K562 (cell line): Measurements from ENCODE around the gene RABGAP1L. TPM values are rescaled to one million over a fixed set of nuclear protein-coding genes. Genes with fewer than 3 reads are reported as not detected.

ENCODE experiments used
- C11orf30 ChIP-seq: fragments of 450-650 bp; IDR thresholded peaks from 2 replicates; pipeline ENCODE4 v1.6.1; 2016; ENCODE audit warnings: low read depth, mild to moderate bottlenecking
- CBX1 ChIP-seq: sonication (generic); IDR thresholded peaks from 2 replicates; pipeline ENCODE4 v1.6.1; 2016; ENCODE audit warnings: antibody characterized with exemption, low read depth, mild to moderate bottlenecking
- GABPA ChIP-seq: fragments of 200-800 bp; sonication (Bioruptor generic); conservative IDR thresholded peaks from 2 replicates; pipeline ENCODE4 v1.6.1; 2016; ENCODE audit warnings: low read depth, missing genetic modification characterization, missing compliant biosample characterization
- MCM2 ChIP-seq: fragments of 450-650 bp; IDR thresholded peaks from 2 replicates; pipeline ENCODE4 v1.6.1; 2017; ENCODE audit warnings: low read depth, mild to moderate bottlenecking
- PHF20 ChIP-seq: fragments of 450-650 bp; IDR thresholded peaks from 2 replicates; pipeline ENCODE4 v1.6.1; 2018; ENCODE audit not compliant: partially characterized antibody
- RFX5 ChIP-seq: IDR thresholded peaks from 2 replicates; pipeline ENCODE4 v1.6.1; 2011; ENCODE audit warnings: low read depth, mild to moderate bottlenecking, improper control_type of control experiment, low read length
- SOX6 ChIP-seq: fragments of 450-650 bp; IDR thresholded peaks from 2 replicates; pipeline ENCODE4 v1.6.1; 2014; ENCODE audit warnings: mild to moderate bottlenecking
- TEAD2 ChIP-seq: fragments of 450-650 bp; IDR thresholded peaks from 2 replicates; pipeline ENCODE4 v1.6.1; 2016; ENCODE audit warnings: missing genetic modification characterization, control low read depth, missing compliant biosample characterization
- TSC22D4 ChIP-seq: fragments of 450-650 bp; IDR thresholded peaks from 2 replicates; pipeline ENCODE4 v1.6.1; 2016; ENCODE audit warnings: missing genetic modification characterization, missing biosample characterization, control low read depth
- ZKSCAN3 ChIP-seq: fragments of 250-450 bp; sonication (Bioruptor Pico); IDR thresholded peaks from 2 replicates; pipeline ENCODE4 v1.4.0; 2020
- ZNF146 ChIP-seq: IDR thresholded peaks from one replicate; pipeline ENCODE4 v1.6.1; 2018; ENCODE audit warnings: missing compliant biosample characterization; ENCODE audit not compliant: unreplicated experiment
- ZNF175 ChIP-seq: fragments of 200-800 bp; sonication (Bioruptor generic); IDR thresholded peaks from 2 replicates; pipeline ENCODE4 v1.6.1; 2016; ENCODE audit warnings: low read depth, mild to moderate bottlenecking, missing genetic modification characterization, missing compliant biosample characterization
- ZNF217 ChIP-seq: sonication (generic); formaldehyde crosslinking; IDR thresholded peaks from 2 replicates; pipeline ENCODE4 v1.8.0; 2022; ENCODE audit warnings: mild to moderate bottlenecking, missing genetic modification reagents
- ZNF23 ChIP-seq: fragments of 250-450 bp; sonication (Bioruptor Pico); IDR thresholded peaks from 2 replicates; pipeline ENCODE4 v1.4.0; 2020; ENCODE audit warnings: mild to moderate bottlenecking
- ZNF431 ChIP-seq: sonication (generic); formaldehyde crosslinking; IDR thresholded peaks from 2 replicates; pipeline ENCODE4 v1.8.0; 2022; ENCODE audit warnings: mild to moderate bottlenecking, missing genetic modification reagents
- polyA plus RNA-seq, 8 experiments: library from polyadenylated mRNA; depleted of rRNA in 4 of 8; stranded (reverse) in 5 of 8; unstranded in 3 of 8; fragments of >200 nt; fragmentation: Nextera tagmentation in 2 of 8; fragmentation: Illumina TruSeq in 1 of 8; extraction: Ambion mirVana in 2 of 8; extraction: Trizol in 1 of 8; gene quantifications; 2 replicates each; pipeline versions ENCODE4 v1.2.1 to v1.2.3, GENCODE V29; 2011 to 2014; ENCODE audit warnings: inconsistent platforms in 1 of 8, missing spikeins in 1 of 8
- total RNA-seq, 7 experiments: library from RNA; depleted of rRNA in 6 of 7; stranded (reverse); fragments of >200 nt in 6 of 7; fragmentation: Illumina TruSeq in 2 of 7; extraction: Trizol in 2 of 7; gene quantifications; 2 replicates each; pipeline versions ENCODE4 v1.2.1 to v1.2.3, GENCODE V29; 2011 to 2021; ENCODE audit warnings: low replicate concordance in 1 of 7
- TF ChIP-seq, protein P1 (sequence below): fragments of 250-450 bp; sonication (Bioruptor Pico); IDR thresholded peaks from 2 replicates; pipeline ENCODE4 v1.4.0; 2020; ENCODE audit warnings: mild to moderate bottlenecking, moderate library complexity
- TF ChIP-seq, protein P2 (sequence below), 2 experiments: fragments of 150-350 bp in 1 of 2; IDR thresholded peaks; 2 replicates each; pipeline ENCODE4 v1.6.1; 2012 to 2016; ENCODE audit warnings: low read depth in 2 of 2, low read length in 2 of 2, mild to moderate bottlenecking in 1 of 2, moderate library complexity in 1 of 2

The RABGAP1L gene
- total and polyA plus RNA-seq, 9 of the 15 experiments (the other 6 are each of a cell fraction or from before 2014, with no cell fraction given), result 16.5 to 44.9 (median 26.7) TPM

DNA sequence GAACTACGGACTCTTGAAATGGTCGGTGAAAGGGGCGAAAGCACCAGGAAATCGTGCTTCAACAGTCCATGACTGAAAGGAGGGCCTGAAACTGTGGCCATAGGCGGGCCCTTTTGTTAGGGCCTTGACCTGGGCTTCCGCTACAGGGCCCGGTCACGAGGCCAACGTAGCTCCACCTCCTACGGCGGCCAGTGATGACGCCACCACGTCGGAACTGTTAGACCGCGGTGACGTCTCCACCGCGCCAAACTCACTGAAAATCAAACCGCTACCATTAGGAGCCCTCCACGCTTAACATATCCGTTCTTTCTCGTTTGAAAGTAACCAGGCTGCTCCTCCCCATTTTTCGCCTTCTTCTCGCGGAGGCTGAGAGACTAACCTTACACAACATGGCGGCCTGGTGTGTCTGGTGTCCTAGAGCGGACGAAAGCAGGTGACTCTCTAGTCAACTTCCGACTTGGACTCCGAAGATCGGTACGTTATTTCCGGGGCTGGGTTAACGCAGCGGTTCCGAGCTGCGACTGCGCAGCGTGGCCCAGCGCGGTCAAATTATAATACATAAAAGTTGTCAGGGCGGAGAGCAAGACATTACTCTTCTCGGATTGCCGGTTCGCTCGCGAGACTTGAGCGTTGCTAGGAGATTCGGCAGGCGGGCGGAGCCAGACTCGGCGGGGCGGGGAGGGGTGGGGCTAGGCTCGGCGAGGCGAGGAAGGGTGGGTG lies 840.1 kb downstream of the RABGAP1L start (continued):
- TF ChIP-seq PHF20 (peak; percentile 99), SOX6 (peak; percentile 55; the same call in 1 of the 2 replicates), TSC22D4 (tag) (no peak), MCM2 (no peak), ZNF175 (CRISPR knock-in tag) (peak; percentile 91; the same call in 1 of the 2 replicates), ZNF217 (CRISPR knock-in tag) (no peak), ZKSCAN3 (CRISPR knock-in tag) (no peak), CBX1 (peak; percentile 35; the same call in 1 of the 2 replicates), ZNF431 (CRISPR knock-in tag) (0 out of 2 replicates have a peak, but pooled peaks have one; percentile 30), TEAD2 (no peak), ZNF146 (CRISPR knock-in tag) (no peak), GABPA (peak; percentile 99), RFX5 (0 out of 2 replicates have a peak, but pooled peaks have one; percentile 52), ZNF23 (CRISPR knock-in tag) (no peak), C11orf30 (peak; percentile 97)
- TF ChIP-seq, protein P1, sequence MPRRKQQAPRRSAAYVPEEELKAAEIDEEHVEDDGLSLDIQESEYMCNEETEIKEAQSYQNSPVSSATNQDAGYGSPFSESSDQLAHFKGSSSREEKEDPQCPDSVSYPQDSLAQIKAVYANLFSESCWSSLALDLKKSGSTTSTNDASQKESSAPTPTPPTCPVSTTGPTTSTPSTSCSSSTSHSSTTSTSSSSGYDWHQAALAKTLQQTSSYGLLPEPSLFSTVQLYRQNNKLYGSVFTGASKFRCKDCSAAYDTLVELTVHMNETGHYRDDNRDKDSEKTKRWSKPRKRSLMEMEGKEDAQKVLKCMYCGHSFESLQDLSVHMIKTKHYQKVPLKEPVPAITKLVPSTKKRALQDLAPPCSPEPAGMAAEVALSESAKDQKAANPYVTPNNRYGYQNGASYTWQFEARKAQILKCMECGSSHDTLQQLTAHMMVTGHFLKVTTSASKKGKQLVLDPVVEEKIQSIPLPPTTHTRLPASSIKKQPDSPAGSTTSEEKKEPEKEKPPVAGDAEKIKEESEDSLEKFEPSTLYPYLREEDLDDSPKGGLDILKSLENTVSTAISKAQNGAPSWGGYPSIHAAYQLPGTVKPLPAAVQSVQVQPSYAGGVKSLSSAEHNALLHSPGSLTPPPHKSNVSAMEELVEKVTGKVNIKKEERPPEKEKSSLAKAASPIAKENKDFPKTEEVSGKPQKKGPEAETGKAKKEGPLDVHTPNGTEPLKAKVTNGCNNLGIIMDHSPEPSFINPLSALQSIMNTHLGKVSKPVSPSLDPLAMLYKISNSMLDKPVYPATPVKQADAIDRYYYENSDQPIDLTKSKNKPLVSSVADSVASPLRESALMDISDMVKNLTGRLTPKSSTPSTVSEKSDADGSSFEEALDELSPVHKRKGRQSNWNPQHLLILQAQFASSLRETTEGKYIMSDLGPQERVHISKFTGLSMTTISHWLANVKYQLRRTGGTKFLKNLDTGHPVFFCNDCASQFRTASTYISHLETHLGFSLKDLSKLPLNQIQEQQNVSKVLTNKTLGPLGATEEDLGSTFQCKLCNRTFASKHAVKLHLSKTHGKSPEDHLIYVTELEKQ (CRISPR knock-in tag), result no peak
- TF ChIP-seq, protein P2, sequence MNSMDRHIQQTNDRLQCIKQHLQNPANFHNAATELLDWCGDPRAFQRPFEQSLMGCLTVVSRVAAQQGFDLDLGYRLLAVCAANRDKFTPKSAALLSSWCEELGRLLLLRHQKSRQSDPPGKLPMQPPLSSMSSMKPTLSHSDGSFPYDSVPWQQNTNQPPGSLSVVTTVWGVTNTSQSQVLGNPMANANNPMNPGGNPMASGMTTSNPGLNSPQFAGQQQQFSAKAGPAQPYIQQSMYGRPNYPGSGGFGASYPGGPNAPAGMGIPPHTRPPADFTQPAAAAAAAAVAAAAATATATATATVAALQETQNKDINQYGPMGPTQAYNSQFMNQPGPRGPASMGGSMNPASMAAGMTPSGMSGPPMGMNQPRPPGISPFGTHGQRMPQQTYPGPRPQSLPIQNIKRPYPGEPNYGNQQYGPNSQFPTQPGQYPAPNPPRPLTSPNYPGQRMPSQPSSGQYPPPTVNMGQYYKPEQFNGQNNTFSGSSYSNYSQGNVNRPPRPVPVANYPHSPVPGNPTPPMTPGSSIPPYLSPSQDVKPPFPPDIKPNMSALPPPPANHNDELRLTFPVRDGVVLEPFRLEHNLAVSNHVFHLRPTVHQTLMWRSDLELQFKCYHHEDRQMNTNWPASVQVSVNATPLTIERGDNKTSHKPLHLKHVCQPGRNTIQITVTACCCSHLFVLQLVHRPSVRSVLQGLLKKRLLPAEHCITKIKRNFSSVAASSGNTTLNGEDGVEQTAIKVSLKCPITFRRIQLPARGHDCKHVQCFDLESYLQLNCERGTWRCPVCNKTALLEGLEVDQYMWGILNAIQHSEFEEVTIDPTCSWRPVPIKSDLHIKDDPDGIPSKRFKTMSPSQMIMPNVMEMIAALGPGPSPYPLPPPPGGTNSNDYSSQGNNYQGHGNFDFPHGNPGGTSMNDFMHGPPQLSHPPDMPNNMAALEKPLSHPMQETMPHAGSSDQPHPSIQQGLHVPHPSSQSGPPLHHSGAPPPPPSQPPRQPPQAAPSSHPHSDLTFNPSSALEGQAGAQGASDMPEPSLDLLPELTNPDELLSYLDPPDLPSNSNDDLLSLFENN (IDR thresholded peaks at IDR 0.05; ENCODE audit: low read depth in 2 of 2, low read length in 2 of 2), result peak in 1 of 2 experiments; percentile 73; a peak in 2 of 4 replicates
